SK-N-SH (cell line): Measurements from ENCODE around the gene PGM5. TPM values are rescaled to one million over a fixed set of nuclear protein-coding genes. Genes with fewer than 3 reads are reported as not detected.

Source experiments
- CTCF ChIA-PET: fragments of 300-600, 350-600 bp; formaldehyde crosslinking; extraction: SDS; loops from one replicate; lab custom pipeline; 2021; lab: Yijun Ruan, JAX
- POLR2A ChIA-PET: fragments of 350-600 bp; sonication (Branson Sonifier 250); formaldehyde crosslinking; extraction: SDS; loops from one replicate; lab custom pipeline; 2020; ENCODE audit warnings: antibody characterized with exemption, inconsistent platforms; lab: Yijun Ruan, JAX
- DNase-seq: peaks from one replicate; pipeline ENCODE4 v3.0.0; 2012
- H2AFZ ChIP-seq: fragments of 200-600 bp; sonication (generic); 2 replicates; pipeline ENCODE4 v1.8.1; 2016; ENCODE audit warnings: antibody characterized with exemption, mild to moderate bottlenecking, low read depth
- H3F3A ChIP-seq: fragments of 200-600 bp; sonication (generic); replicated peaks from 2 replicates; pipeline ENCODE3; 2016; ENCODE audit warnings: antibody characterized with exemption, mild to moderate bottlenecking; ENCODE audit not compliant: insufficient read depth
- H3K27ac ChIP-seq, 2 experiments: fragments of 200-500 bp in 1 of 2; fragments of 200-600 bp in 1 of 2; sonication (Bioruptor generic) in 1 of 2; sonication (generic), shearing (Covaris generic) in 1 of 2; 2 replicates each; pipeline versions ENCODE4 v1.5.1 to v1.6.1; 2014 to 2016; ENCODE audit warnings: low read depth in 2 of 2, inconsistent platforms in 1 of 2, low read length in 1 of 2, mild to moderate bottlenecking in 1 of 2, mixed read lengths in 1 of 2
- H3K27me3 ChIP-seq: fragments of 200-600 bp; sonication (generic), shearing (Covaris generic); 2 replicates; pipeline ENCODE4 v1.6.1; 2016; ENCODE audit warnings: mixed run types; ENCODE audit not compliant: insufficient read depth
- H3K36me3 ChIP-seq, 2 experiments: fragments of 200-500 bp in 1 of 2; fragments of 200-600 bp in 1 of 2; sonication (Bioruptor generic) in 1 of 2; sonication (generic) in 1 of 2; replicated peaks in 1 of 2; 2 replicates each; pipeline versions ENCODE3 to v1.5.1; 2014 to 2016; ENCODE audit warnings: low read length in 1 of 2, mild to moderate bottlenecking in 1 of 2; ENCODE audit not compliant: insufficient read depth in 2 of 2, control insufficient read depth in 1 of 2
- H3K4me1 ChIP-seq, 2 experiments: fragments of 200-500 bp in 1 of 2; fragments of 200-600 bp in 1 of 2; sonication (Bioruptor generic) in 1 of 2; sonication (generic), shearing (Covaris generic) in 1 of 2; 2 replicates each; pipeline versions ENCODE4 v1.5.1 to v1.6.1; 2014 to 2016; ENCODE audit warnings: low read depth in 1 of 2, low read length in 1 of 2, mixed run types in 1 of 2; ENCODE audit not compliant: insufficient read depth in 2 of 2, control insufficient read depth in 1 of 2
- H3K4me2 ChIP-seq: fragments of 200-600 bp; sonication (generic), shearing (Covaris generic); 2 replicates; pipeline ENCODE4 v1.6.1; 2017; ENCODE audit warnings: mixed run types
- H3K4me3 ChIP-seq, 2 experiments: fragments of 200-500 bp in 1 of 2; fragments of 200-600 bp in 1 of 2; sonication (Bioruptor generic) in 1 of 2; sonication (generic), shearing (Covaris generic) in 1 of 2; 2 replicates each; pipeline versions ENCODE4 v1.5.1 to v1.8.1; 2014 to 2016; ENCODE audit warnings: low read depth in 2 of 2, inconsistent platforms in 1 of 2, low read length in 1 of 2, mild to moderate bottlenecking in 1 of 2, mixed read lengths in 1 of 2, moderate library complexity in 1 of 2
- H3K79me2 ChIP-seq: fragments of 200-600 bp; sonication (generic); 2 replicates; pipeline ENCODE4 v1.8.1; 2017; ENCODE audit warnings: mild to moderate bottlenecking; ENCODE audit not compliant: insufficient read depth
- H3K9ac ChIP-seq: fragments of 200-600 bp; sonication (generic); 2 replicates; pipeline ENCODE4 v1.6.1; 2017; ENCODE audit warnings: mixed run types
- H3K9me2 ChIP-seq: fragments of 200-600 bp; sonication (generic); 2 replicates; pipeline ENCODE4 v1.6.1; 2017; ENCODE audit warnings: mixed run types
- H3K9me3 ChIP-seq: fragments of 200-600 bp; sonication (generic); 2 replicates; pipeline ENCODE4 v1.6.1; 2017; ENCODE audit warnings: mixed run types, mild to moderate bottlenecking, moderate library complexity
- H4K20me1 ChIP-seq: fragments of 200-600 bp; sonication (generic); 2 replicates; pipeline ENCODE4 v1.6.1; 2017; ENCODE audit warnings: mild to moderate bottlenecking, mixed run types; ENCODE audit not compliant: insufficient read depth
- CHD2 ChIP-seq: fragments of 150-350 bp; IDR thresholded peaks from 2 replicates; pipeline ENCODE4 v1.6.1; 2018; ENCODE audit warnings: low read length; ENCODE audit not compliant: partially characterized antibody
- CTCF ChIP-seq: fragments of 200-600 bp; sonication (generic); IDR thresholded peaks from 2 replicates; pipeline ENCODE4 v1.6.1; 2017; ENCODE audit warnings: antibody characterized with exemption, mild to moderate bottlenecking, moderate library complexity
- EZH2phosphoT487 ChIP-seq: fragments of 200-600 bp; sonication (generic); IDR thresholded peaks from 2 replicates; pipeline ENCODE4 v1.6.1; 2017; ENCODE audit warnings: low read depth, mixed run types, mild to moderate bottlenecking, antibody characterized with exemption, moderate library complexity, borderline replicate concordance
- GATA2 ChIP-seq: sonication (generic); formaldehyde crosslinking; IDR thresholded peaks from 2 replicates; pipeline ENCODE4 v1.5.0; 2020; ENCODE audit warnings: mild to moderate bottlenecking, missing genetic modification reagents
- MAX ChIP-seq: IDR thresholded peaks from 2 replicates; pipeline ENCODE4 v1.4.0; 2012; ENCODE audit warnings: low read depth
- MXI1 ChIP-seq: IDR thresholded peaks from 2 replicates; pipeline ENCODE4 v1.6.1; 2012; ENCODE audit warnings: mild to moderate bottlenecking, low read depth, low read length, improper control_type of control experiment
- RFX5 ChIP-seq: IDR thresholded peaks from 2 replicates; pipeline ENCODE4 v1.6.1; 2012; ENCODE audit warnings: mild to moderate bottlenecking, improper control_type of control experiment, low read length
- RXRA ChIP-seq: IDR thresholded peaks from 2 replicates; pipeline ENCODE4 v1.4.0; 2012; ENCODE audit warnings: low read depth, mild to moderate bottlenecking, borderline replicate concordance
- SIN3A ChIP-seq: IDR thresholded peaks from 2 replicates; pipeline ENCODE4 v1.6.1; 2012; ENCODE audit warnings: low read depth, mild to moderate bottlenecking, low read length, moderate library complexity, borderline replicate concordance
- USF1 ChIP-seq: IDR thresholded peaks from 2 replicates; pipeline ENCODE4 v1.4.0; 2012; ENCODE audit warnings: low read depth, borderline replicate concordance
- YY1 ChIP-seq: IDR thresholded peaks from 2 replicates; pipeline ENCODE4 v1.4.0; 2012; ENCODE audit warnings: low read depth, mild to moderate bottlenecking
- ZBTB33 ChIP-seq: IDR thresholded peaks from 2 replicates; pipeline ENCODE4 v1.4.0; 2012; ENCODE audit warnings: low read depth, borderline replicate concordance
- WGBS: methylation state at CpG from one replicate; pipeline ENCODE4 v1.1.6; 2017; ENCODE audit warnings: low lambda C conversion rate; 5-methylcytosine and 5-hydroxymethylcytosine counted together
- polyA plus RNA-seq, 3 experiments: library from polyadenylated mRNA; depleted of rRNA; stranded (reverse); fragments of >200 nt; gene quantifications; 2 replicates each; pipeline ENCODE4 v1.2.3, GENCODE V29; 2012

The PGM5 gene
- polyA plus RNA-seq, 1 of the 3 experiments (the other 2 are of a cell fraction) = not detected

GRCh38 chr9:68546596-68547390, 190.4 kb downstream of the PGM5 start:
- DNase-seq = no peak
- TF ChIP-seq SIN3A (no peak), RXRA (no peak), ZBTB33 (no peak), MXI1 (no peak), EZH2phosphoT487 (no peak), CHD2 (no peak), CTCF (no peak), YY1 (no peak), GATA2 (CRISPR knock-in tag) (no peak), USF1 (no peak), RFX5 (no peak), MAX (no peak)

More at GRCh38 chr9:68546596-68547390, 190.4 kb downstream of the PGM5 start:
- no peak overlapping the region for H3K4me2 ChIP-seq
- H3K27me3 ChIP-seq = no peaks in the 10 kb centered on the region
- no peak overlapping the region for H2AFZ ChIP-seq
- WGBS = 7% methylated on average over 6 of the region's 6 CpGs
- ChIA-PET POLR2A (no interaction called here), CTCF (no interaction called here)
- H3K27ac ChIP-seq = no peak overlapping the region
- no peaks in the 10 kb centered on the region for H3F3A ChIP-seq
- H3K9ac ChIP-seq = no peak overlapping the region
- H4K20me1 ChIP-seq = no peaks in the 10 kb centered on the region
- no peaks in the 10 kb centered on the region for H3K79me2 ChIP-seq
- H3K36me3 ChIP-seq = no peaks in the 10 kb centered on the region
- no peaks in the 10 kb centered on the region for H3K9me2 ChIP-seq
- no peak overlapping the region for H3K4me3 ChIP-seq
- no peaks in the 10 kb centered on the region for H3K9me3 ChIP-seq
- H3K4me1 ChIP-seq = no peaks in the 10 kb centered on the region
